Endodermal cell (in vitro differentiated cells): ENCODE results near the gene UHRF1. TPM values are rescaled to one million over a fixed set of nuclear protein-coding genes. Genes with fewer than 3 reads are reported as not detected.
A peak's percentile ranks its signal among the peaks of the same experiment; 100 is the strongest.
"Not testable (repeated sequence)": the region's sequence is repeated elsewhere in the genome, so short reads cannot be mapped to it uniquely, and the experiment has no call there.

ENCODE experiments used
- DNase-seq: peaks from one replicate; pipeline ENCODE4 v3.0.0-alpha.2; 2017
- H3K27ac ChIP-seq: 2 replicates; pipeline ENCODE4 v1.5.1; 2013; ENCODE audit warnings: mild to moderate bottlenecking, low read depth, low read length, moderate library complexity
- H3K27me3 ChIP-seq: 2 replicates; pipeline ENCODE4 v1.6.1; 2013; ENCODE audit warnings: mild to moderate bottlenecking, low read length, moderate library complexity; ENCODE audit not compliant: insufficient read depth, control insufficient read depth, poor library complexity, severe bottlenecking
- H3K36me3 ChIP-seq: 2 replicates; pipeline ENCODE4 v1.7.0; 2013; ENCODE audit warnings: mild to moderate bottlenecking, low read length, moderate library complexity; ENCODE audit not compliant: control insufficient read depth, insufficient read depth
- H3K4me1 ChIP-seq: one replicate; pipeline ENCODE4 v1.7.0; 2013; ENCODE audit warnings: low read length; ENCODE audit not compliant: control insufficient read depth, insufficient read depth
- H3K4me3 ChIP-seq: 2 replicates; pipeline ENCODE4 v1.5.1; 2013; ENCODE audit warnings: mild to moderate bottlenecking, low read length, moderate library complexity
- H3K9ac ChIP-seq: 2 replicates; pipeline ENCODE4 v1.6.1; 2013; ENCODE audit warnings: mild to moderate bottlenecking, low read length, moderate library complexity; ENCODE audit not compliant: poor library complexity, severe bottlenecking; ENCODE audit errors: extremely low read depth
- H3K9me3 ChIP-seq: 2 replicates; pipeline ENCODE4 v1.6.1; 2013; ENCODE audit warnings: mild to moderate bottlenecking, low read length, moderate library complexity; ENCODE audit not compliant: control insufficient read depth
- H3K27ac Mint-ChIP-seq: 2 replicates; pipeline ENCODE4 v1.8.0; 2020; ENCODE audit warnings: mixed read lengths
- H3K27me3 Mint-ChIP-seq: 2 replicates; pipeline ENCODE4 v1.8.0; 2021; ENCODE audit warnings: mild to moderate bottlenecking, mixed read lengths; ENCODE audit not compliant: insufficient read depth
- H3K36me3 Mint-ChIP-seq: 2 replicates; pipeline ENCODE4 v1.8.0; 2020; ENCODE audit warnings: low read depth, mixed read lengths
- H3K4me1 Mint-ChIP-seq: 2 replicates; pipeline ENCODE4 v1.8.0; 2020; ENCODE audit warnings: mixed read lengths
- H3K4me3 Mint-ChIP-seq: 2 replicates; pipeline ENCODE4 v1.8.0; 2020; ENCODE audit warnings: mild to moderate bottlenecking, moderate library complexity, mixed read lengths
- H3K9me3 Mint-ChIP-seq: 2 replicates; pipeline ENCODE4 v1.8.0; 2020; ENCODE audit warnings: mild to moderate bottlenecking, mixed read lengths
- WGBS, 2 experiments: methylation state at CpG; one replicate each; pipeline versions ENCODE4 v1.1.5 to v1.1.7; 2013; ENCODE audit warnings: missing lambda C conversion rate in 2 of 2, mixed read lengths in 1 of 2; ENCODE audit not compliant: insufficient coverage in 1 of 2, insufficient read length in 1 of 2; 5-methylcytosine and 5-hydroxymethylcytosine counted together
- total RNA-seq, 2 donors: library from RNA; stranded (reverse); fragmentation: NEBNext Ultra II Directional in 1 of 2; extraction: Animal tissue kit (Norgen Biotek cat#: 25700) in 1 of 2; gene quantifications; 2 replicates in 1 of 2; 3 replicates in 1 of 2; pipeline ENCODE4 v1.2.1, GENCODE V29; 2021
- TF ChIP-seq, protein P1 (sequence below): fragments of 200-600 bp; sonication (generic); conservative IDR thresholded peaks from 2 replicates; pipeline ENCODE4 v1.5.0; 2021; ENCODE audit warnings: antibody characterized with exemption, mild to moderate bottlenecking

Gene UHRF1
- total RNA-seq, 2 donors from 2014 or later: 54.6 to 59.4 TPM

DNA sequence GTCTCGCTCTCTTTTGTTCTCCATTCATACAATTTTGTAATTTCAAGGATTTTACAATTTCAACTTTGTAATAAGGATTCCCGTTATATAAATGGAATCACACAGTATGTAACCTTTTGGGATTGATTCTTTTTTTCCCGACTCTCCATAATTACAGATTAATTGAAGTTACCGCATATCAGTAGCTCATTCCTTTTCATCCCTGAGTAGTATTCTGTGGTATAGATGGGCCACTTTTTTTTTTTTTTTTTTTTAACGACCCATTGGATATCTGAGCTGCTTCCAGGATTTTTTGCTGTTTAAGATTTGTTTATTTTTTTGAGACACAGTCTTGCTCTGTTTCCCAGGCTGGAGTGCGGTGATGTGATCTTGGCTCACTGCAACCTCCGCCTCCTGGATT is 27.8 kb downstream of the UHRF1 start:
- Histone ChIP-seq H3K4me1 (no peaks in the 10 kb centered on the region), H3K27ac (no peak overlapping the region), H3K27me3 (no peaks in the 10 kb centered on the region), H3K36me3 (peaks cover 43% of the 10 kb centered on the region), H3K9ac (no peak overlapping the region), H3K9me3 (no peaks in the 10 kb centered on the region), H3K4me3 (no peak overlapping the region)
- Mint-ChIP-seq H3K4me1 (no peaks in the 10 kb centered on the region), H3K4me3 (no peak overlapping the region), H3K27ac (no peak overlapping the region), H3K9me3 (no peaks in the 10 kb centered on the region), H3K36me3 (peaks cover 57% of the 10 kb centered on the region), H3K27me3 (no peaks in the 10 kb centered on the region)
- 92 to 100% methylated on average over 5 to 7 of the region's 7 CpGs for WGBS, 2 experiments
- TF ChIP-seq, protein P1, sequence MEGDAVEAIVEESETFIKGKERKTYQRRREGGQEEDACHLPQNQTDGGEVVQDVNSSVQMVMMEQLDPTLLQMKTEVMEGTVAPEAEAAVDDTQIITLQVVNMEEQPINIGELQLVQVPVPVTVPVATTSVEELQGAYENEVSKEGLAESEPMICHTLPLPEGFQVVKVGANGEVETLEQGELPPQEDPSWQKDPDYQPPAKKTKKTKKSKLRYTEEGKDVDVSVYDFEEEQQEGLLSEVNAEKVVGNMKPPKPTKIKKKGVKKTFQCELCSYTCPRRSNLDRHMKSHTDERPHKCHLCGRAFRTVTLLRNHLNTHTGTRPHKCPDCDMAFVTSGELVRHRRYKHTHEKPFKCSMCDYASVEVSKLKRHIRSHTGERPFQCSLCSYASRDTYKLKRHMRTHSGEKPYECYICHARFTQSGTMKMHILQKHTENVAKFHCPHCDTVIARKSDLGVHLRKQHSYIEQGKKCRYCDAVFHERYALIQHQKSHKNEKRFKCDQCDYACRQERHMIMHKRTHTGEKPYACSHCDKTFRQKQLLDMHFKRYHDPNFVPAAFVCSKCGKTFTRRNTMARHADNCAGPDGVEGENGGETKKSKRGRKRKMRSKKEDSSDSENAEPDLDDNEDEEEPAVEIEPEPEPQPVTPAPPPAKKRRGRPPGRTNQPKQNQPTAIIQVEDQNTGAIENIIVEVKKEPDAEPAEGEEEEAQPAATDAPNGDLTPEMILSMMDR: no peak
- no peak for DNase-seq

DNA sequence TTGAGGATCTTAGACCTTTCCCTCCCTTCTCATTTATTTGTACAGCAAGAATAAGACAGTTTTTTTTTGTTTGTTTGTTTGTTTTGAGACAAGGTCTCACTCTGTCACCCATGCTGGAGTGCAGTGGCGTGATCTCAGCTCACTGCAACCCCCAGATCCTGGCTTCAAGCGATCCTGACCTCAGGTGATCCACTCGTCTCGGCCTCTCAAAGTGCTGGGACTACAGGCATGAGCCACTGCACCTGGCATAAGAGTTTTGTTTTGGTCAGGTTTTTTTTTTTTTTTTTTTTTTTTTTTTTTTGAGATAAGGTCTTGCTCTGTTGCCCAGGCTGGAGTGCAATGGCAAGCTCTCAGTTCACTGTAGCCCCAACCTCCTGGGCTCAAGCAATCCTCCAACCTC is 29.2 kb downstream of the UHRF1 start:
- not testable (repeated sequence) for H3K9ac ChIP-seq, H3K4me1 Mint-ChIP-seq, H3K27ac ChIP-seq, H3K4me1 ChIP-seq, H3K4me3 Mint-ChIP-seq, H3K27me3 Mint-ChIP-seq, H3K9me3 Mint-ChIP-seq, DNase-seq, H3K9me3 ChIP-seq, H3K27ac Mint-ChIP-seq, H3K27me3 ChIP-seq, H3K4me3 ChIP-seq
- H3K36me3 Mint-ChIP-seq: peaks cover 59% of the 10 kb centered on the region
- peaks cover 32% of the 10 kb centered on the region for H3K36me3 ChIP-seq
- 98 to 100% methylated on average over 2 to 4 of the region's 4 CpGs for WGBS, 2 experiments

DNA sequence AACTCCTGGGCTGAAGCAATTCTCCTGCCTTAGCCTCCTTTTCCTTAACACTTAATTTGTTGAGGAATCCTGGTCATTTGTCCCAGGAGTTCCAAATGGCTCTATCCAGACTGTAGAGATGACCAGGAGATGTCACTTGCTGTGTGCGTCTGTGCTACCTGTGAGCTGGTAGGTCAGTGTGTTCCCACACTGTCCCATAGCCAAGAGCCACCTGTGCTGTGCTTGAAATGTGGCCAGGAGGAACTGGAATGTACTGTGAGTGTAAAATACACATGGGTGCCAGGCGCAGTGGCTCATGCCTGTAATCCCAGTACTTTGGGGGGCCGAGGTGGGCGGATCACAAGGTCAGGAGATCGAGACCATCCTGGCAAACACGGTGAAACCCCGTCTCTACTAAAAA is 30.2 kb downstream of the UHRF1 start:
- 97% methylated on average over 6 to 7 of the region's 7 CpGs for WGBS, 2 experiments
- H3K9me3 Mint-ChIP-seq: no peaks in the 10 kb centered on the region
- H3K9me3 ChIP-seq: no peaks in the 10 kb centered on the region
- no peak overlapping the region for H3K27ac ChIP-seq
- H3K9ac ChIP-seq: no peak overlapping the region
- no peak overlapping the region for H3K4me3 ChIP-seq
- no peaks in the 10 kb centered on the region for H3K4me1 ChIP-seq
- peak overlapping the region; percentile 35 for H3K27ac Mint-ChIP-seq
- DNase-seq: no peak
- no peak overlapping the region for H3K4me3 Mint-ChIP-seq
- no peaks in the 10 kb centered on the region for H3K4me1 Mint-ChIP-seq
- TF ChIP-seq, protein P1: no peak
- H3K27me3 ChIP-seq: no peaks in the 10 kb centered on the region
- H3K36me3 Mint-ChIP-seq: peaks cover 55% of the 10 kb centered on the region
- H3K27me3 Mint-ChIP-seq: no peaks in the 10 kb centered on the region
- peaks cover 28% of the 10 kb centered on the region for H3K36me3 ChIP-seq

DNA sequence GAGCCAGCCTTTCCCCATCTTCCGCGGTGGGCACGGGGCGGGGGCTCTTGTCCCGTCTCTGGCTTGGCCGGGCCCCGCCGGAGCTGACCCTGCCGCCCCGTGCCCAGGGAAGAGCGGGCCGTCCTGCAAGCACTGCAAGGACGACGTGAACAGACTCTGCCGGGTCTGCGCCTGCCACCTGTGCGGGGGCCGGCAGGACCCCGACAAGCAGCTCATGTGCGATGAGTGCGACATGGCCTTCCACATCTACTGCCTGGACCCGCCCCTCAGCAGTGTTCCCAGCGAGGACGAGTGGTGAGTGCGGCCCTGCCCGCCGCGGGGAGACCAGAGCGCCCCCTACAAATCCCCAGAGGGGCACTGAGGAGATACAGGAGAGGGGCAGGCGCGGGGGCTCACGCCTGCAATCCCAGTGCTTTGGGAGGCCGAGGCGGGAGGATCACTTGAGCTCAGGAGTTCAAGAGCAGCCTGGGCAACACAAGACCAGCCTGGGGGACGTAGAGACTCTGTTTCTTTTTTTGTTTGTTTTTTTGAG is 32.4 kb downstream of the UHRF1 start:
- WGBS, 2 experiments: 96 to 97% methylated on average over 26 to 35 of the region's 35 CpGs
- H3K27me3 Mint-ChIP-seq: not testable (repeated sequence)

DNA sequence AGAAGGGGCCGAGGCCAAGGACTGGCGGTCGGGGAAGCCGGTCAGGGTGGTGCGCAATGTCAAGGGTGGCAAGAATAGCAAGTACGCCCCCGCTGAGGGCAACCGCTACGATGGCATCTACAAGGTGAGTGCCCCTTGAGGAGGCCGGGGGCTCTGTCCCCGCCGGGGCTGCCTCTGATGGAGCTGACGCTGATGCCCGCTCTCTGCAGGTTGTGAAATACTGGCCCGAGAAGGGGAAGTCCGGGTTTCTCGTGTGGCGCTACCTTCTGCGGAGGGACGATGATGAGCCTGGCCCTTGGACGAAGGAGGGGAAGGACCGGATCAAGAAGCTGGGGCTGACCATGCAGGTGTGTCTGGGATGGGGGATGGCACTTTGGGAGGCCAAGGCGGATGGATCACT is 41.3 kb downstream of the UHRF1 start:
- H3K9ac ChIP-seq, H3K27ac ChIP-seq, H3K27me3 ChIP-seq, H3K9me3 ChIP-seq, H3K4me1 Mint-ChIP-seq, H3K27ac Mint-ChIP-seq, H3K9me3 Mint-ChIP-seq, H3K4me1 ChIP-seq, DNase-seq, H3K27me3 Mint-ChIP-seq, H3K4me3 ChIP-seq, H3K4me3 Mint-ChIP-seq: not testable (repeated sequence)
- peaks cover 38% of the 10 kb centered on the region for H3K36me3 ChIP-seq
- peaks cover 70% of the 10 kb centered on the region for H3K36me3 Mint-ChIP-seq
- WGBS, 2 experiments: 89 to 90% methylated on average over 4 to 21 of the region's 23 CpGs

More for the DNA sequence above, 32.4 kb downstream of the UHRF1 start:
- H3K9ac ChIP-seq, H3K4me1 Mint-ChIP-seq, H3K4me3 Mint-ChIP-seq, H3K9me3 Mint-ChIP-seq, H3K4me3 ChIP-seq, H3K27me3 ChIP-seq, H3K27ac Mint-ChIP-seq, DNase-seq, H3K27ac ChIP-seq, H3K4me1 ChIP-seq, H3K9me3 ChIP-seq: not testable (repeated sequence)
- H3K36me3 Mint-ChIP-seq: peaks cover 50% of the 10 kb centered on the region
- H3K36me3 ChIP-seq: peaks cover 23% of the 10 kb centered on the region
